GM12878 (cell line): ENCODE data around the gene CELF2. TPM values are rescaled to one million over a fixed set of nuclear protein-coding genes. Genes with fewer than 3 reads are reported as not detected.

Source experiments
- ATAC-seq: fragments of 200-7000 bp; cut with Tn5 transposase; 3 replicates; pipeline ENCODE4 v1.9.1; 2020; ENCODE audit warnings: mild to moderate bottlenecking, moderate library complexity
- BruUV-seq: library from RNA; stranded (reverse); fragments of 400-500 nt; replicated peaks from 2 replicates; lab custom pipeline; 2021; lab: Mats Ljungman, UMichigan
- CTCF ChIA-PET: fragments of 300-600 bp; sonication (Branson Sonifier 250); formaldehyde crosslinking; extraction: SDS; loops from one replicate; lab custom pipeline; 2021; ENCODE audit warnings: inconsistent platforms; lab: Yijun Ruan, JAX
- POLR2A ChIA-PET: fragments of 350-600 bp; formaldehyde crosslinking; extraction: SDS; loops from one replicate; lab custom pipeline; 2021; ENCODE audit warnings: inconsistent platforms; lab: Charles Lee
- RAD21 ChIA-PET: fragments of 300-600 bp; sonication (Branson Sonifier 250); formaldehyde crosslinking; loops from one replicate; lab custom pipeline; 2023; ENCODE audit warnings: antibody characterized with exemption; ENCODE audit not compliant: unreplicated experiment; lab: Charles Lee
- SMC1A ChIA-PET: fragments of 300-600 bp; sonication (Branson Sonifier 250); formaldehyde crosslinking; loops from one replicate; lab custom pipeline; 2023; ENCODE audit not compliant: unreplicated experiment, uncharacterized antibody; lab: Charles Lee
- DNase-seq: peaks from one replicate; pipeline ENCODE4 v3.0.0-alpha.2; 2011; ENCODE audit warnings: low read depth, low spot score
- FAIRE-seq: peaks from 3 replicates; lab custom pipeline; 2011; peaks lifted over from hg19 to GRCh38; lab: Jason Lieb, UNC
- H2AFZ ChIP-seq: 2 replicates; pipeline ENCODE4 v1.6.0; 2011; ENCODE audit warnings: low read depth, low read length, control low read depth; ENCODE audit not compliant: control insufficient read depth
- H3K27ac ChIP-seq: 2 replicates; pipeline ENCODE4 v1.5.1; 2011; ENCODE audit warnings: control low read depth; ENCODE audit not compliant: control insufficient read depth, insufficient read depth
- H3K27me3 ChIP-seq, 2 experiments: replicated peaks in 1 of 2; 2 replicates each; pipeline versions ENCODE4 v1.6.0 to v1.6.1; 2011; ENCODE audit warnings: low read length in 1 of 2; ENCODE audit not compliant: control insufficient read depth in 2 of 2, insufficient read depth in 2 of 2
- H3K36me3 ChIP-seq, 2 experiments: 2 replicates each; pipeline ENCODE4 v1.5.1; 2011; ENCODE audit warnings: low read length in 1 of 2; ENCODE audit not compliant: control insufficient read depth in 2 of 2, insufficient read depth in 2 of 2
- H3K4me1 ChIP-seq: 2 replicates; pipeline ENCODE4 v1.6.1; 2011; ENCODE audit warnings: mild to moderate bottlenecking, low read length, moderate library complexity, mixed read lengths; ENCODE audit not compliant: control insufficient read depth, insufficient read depth
- H3K4me2 ChIP-seq: 2 replicates; pipeline ENCODE4 v1.6.0; 2011; ENCODE audit warnings: control low read depth; ENCODE audit not compliant: control insufficient read depth, insufficient read depth
- H3K4me3 ChIP-seq: fragments of 200-600 bp; sonication (generic); 2 replicates; pipeline ENCODE4 v1.5.1; 2016
- H3K79me2 ChIP-seq: 2 replicates; pipeline ENCODE4 v1.6.0; 2011; ENCODE audit warnings: low read length; ENCODE audit not compliant: control insufficient read depth, insufficient read depth
- H3K9ac ChIP-seq: 2 replicates; pipeline ENCODE4 v1.8.0; 2011; ENCODE audit warnings: low read length, control low read depth, mixed read lengths; ENCODE audit not compliant: control insufficient read depth, insufficient read depth
- H3K9me3 ChIP-seq: replicated peaks from 3 replicates; pipeline ENCODE4 v1.5.1; 2011; ENCODE audit warnings: mild to moderate bottlenecking, low read length; ENCODE audit not compliant: control insufficient read depth, insufficient read depth
- H4K20me1 ChIP-seq: 2 replicates; pipeline ENCODE4 v1.6.0; 2011; ENCODE audit not compliant: control insufficient read depth, insufficient read depth
- ATF2 ChIP-seq: IDR thresholded peaks from 2 replicates; pipeline ENCODE4 v1.6.1; 2012; ENCODE audit warnings: low read length, inconsistent platforms
- EP300 ChIP-seq, 2 experiments: fragments of 150-350 bp in 1 of 2; IDR thresholded peaks; 2 replicates each; pipeline ENCODE4 v1.6.1; 2011 to 2012; ENCODE audit warnings: low read depth in 2 of 2, low read length in 2 of 2, borderline replicate concordance in 1 of 2, improper control_type of control experiment in 1 of 2, inconsistent platforms in 1 of 2; ENCODE audit not compliant: control insufficient read depth in 1 of 2
- HDAC2 ChIP-seq: fragments of 200-600 bp; sonication (generic); IDR thresholded peaks from 2 replicates; pipeline ENCODE4 v1.6.1; 2017
- KAT2A ChIP-seq: conservative IDR thresholded peaks from 2 replicates; pipeline ENCODE4 v1.6.1; 2011; ENCODE audit warnings: low read depth, low read length; ENCODE audit not compliant: control insufficient read depth
- NR2F1 ChIP-seq: fragments of 450-650 bp; conservative IDR thresholded peaks from 2 replicates; pipeline ENCODE4 v1.6.1; 2017; ENCODE audit warnings: mild to moderate bottlenecking
- NRF1 ChIP-seq: conservative IDR thresholded peaks from 2 replicates; pipeline ENCODE4 v1.6.1; 2011; ENCODE audit warnings: mild to moderate bottlenecking, low read depth, low read length, improper control_type of control experiment
- PBX3 ChIP-seq: IDR thresholded peaks from 2 replicates; pipeline ENCODE4 v1.6.1; 2011; ENCODE audit warnings: mild to moderate bottlenecking, low read depth, low read length, moderate library complexity; ENCODE audit not compliant: insufficient replicate concordance
- SMC3 ChIP-seq: IDR thresholded peaks from 2 replicates; pipeline ENCODE4 v1.6.1; 2011; ENCODE audit warnings: low read length, improper control_type of control experiment, borderline replicate concordance
- SRF ChIP-seq, 2 experiments: IDR thresholded peaks; 2 replicates each; pipeline ENCODE4 v1.6.1; 2011; ENCODE audit warnings: low read depth in 2 of 2, low read length in 2 of 2, mild to moderate bottlenecking in 1 of 2, moderate library complexity in 1 of 2
- SUPT20H ChIP-seq: IDR thresholded peaks from 2 replicates; pipeline ENCODE4 v1.6.1; 2011; ENCODE audit warnings: low read depth, mild to moderate bottlenecking, low read length, moderate library complexity, borderline replicate concordance; ENCODE audit not compliant: control insufficient read depth
- WGBS: methylation state at CpG from one replicate; pipeline ENCODE4 v1.1.6; 2016; ENCODE audit warnings: low lambda C conversion rate; ENCODE audit not compliant: insufficient replicate concordance, insufficient coverage; ENCODE audit errors: missing lambda C conversion rate; 5-methylcytosine and 5-hydroxymethylcytosine counted together
- in situ Hi-C: fragments of 300-500 bp; cut with MboI; formaldehyde crosslinking; loops from 9 replicates; pipeline ENCODE4 v1.14.3; 2018; ENCODE audit warnings: mixed read lengths
- intact Hi-C: fragments of 100-400 bp; cut with micrococcal nuclease; formaldehyde crosslinking; loops from one replicate; pipeline ENCODE4 v1.14.2; 2022; ENCODE audit not compliant: unreplicated experiment
- polyA plus RNA-seq, 11 experiments: library from polyadenylated mRNA; depleted of rRNA in 4 of 11; unstranded in 6 of 11; stranded (reverse) in 5 of 11; fragments of >200 nt; fragmentation: Nextera tagmentation in 4 of 11; fragmentation: Illumina TruSeq in 1 of 11; extraction: Ambion mirVana in 4 of 11; extraction: Trizol in 1 of 11; gene quantifications; 1 replicate in 1 of 11; 2 replicates in 10 of 11; pipeline versions ENCODE4 v1.2.1 to v1.2.3, GENCODE V29; 2011 to 2016; ENCODE audit warnings: inconsistent platforms in 2 of 11, missing spikeins in 2 of 11, low read depth in 1 of 11
- total RNA-seq, 4 experiments: library from RNA; depleted of rRNA in 3 of 4; stranded (reverse); fragments of >200 nt in 3 of 4; fragmentation: Illumina TruSeq in 1 of 4; extraction: Trizol in 1 of 4; gene quantifications; 2 replicates each; pipeline versions ENCODE4 v1.2.1 to v1.2.3, GENCODE V29; 2013 to 2021

Gene CELF2
- total and polyA plus RNA-seq, 10 of the 15 experiments (the other 5 are each of a cell fraction or from before 2014, with no cell fraction given): 20.8 to 129 (median 86.3) TPM

- no peak for TF ChIP-seq NR2F1
- TF ChIP-seq HDAC2: no peak
Measured at GRCh38 chr10:11046776-11047160, 29.1 kb downstream of the CELF2 start (continued).

- ChIA-PET RAD21 (no interaction called here), POLR2A (interaction anchor here (0.7 kb wide), 1 partner anchor 9 kb away, joined by 4 read pairs; no protein-coding TSS in a partner anchor), CTCF (interaction anchor here (0.7 kb wide), 1 partner anchor 21 kb away, joined by 3 read pairs; no protein-coding TSS in a partner anchor), SMC1A (interaction anchor here (0.9 kb wide), 1 partner anchor 12 kb away, joined by 4 read pairs; no protein-coding TSS in a partner anchor)
- intact Hi-C loops: no loop called here
- no peaks in the 10 kb centered on the region for H3K4me1 ChIP-seq
- in situ Hi-C loops: loop anchor here (25.0 kb wide), 1 partner anchor 1711 kb away; no protein-coding TSS in a partner anchor
- H2AFZ ChIP-seq: no peak overlapping the region
- DNase-seq (no peak), ATAC-seq (no peak), FAIRE-seq (no peak)
- H3K27me3 ChIP-seq: no peaks in the 10 kb centered on the region
- no peak overlapping the region for H3K27ac ChIP-seq
- no peaks in the 10 kb centered on the region for H3K9me3 ChIP-seq
- H3K36me3 ChIP-seq: no peaks in the 10 kb centered on the region
- TF ChIP-seq SUPT20H (no peak), SMC3 (no peak), SRF (IDR thresholded peaks at IDR 0.05; ENCODE audit: low read depth in 2 of 2, low read length in 2 of 2) (no peak), PBX3 (no peak), EP300 (IDR thresholded peaks at IDR 0.05; ENCODE audit: borderline replicate concordance in 1 of 2, control insufficient read depth in 1 of 2, low read depth in 2 of 2, low read length in 2 of 2) (no peak), ATF2 (no peak), NRF1 (no peak), KAT2A (no peak)
- H3K9ac ChIP-seq: no peak overlapping the region
- H4K20me1 ChIP-seq: no peaks in the 10 kb centered on the region
- no TSS peak for BruUV-seq
- 0% methylated on average over 1 of the region's 1 CpG for WGBS
- no peak overlapping the region for H3K4me3 ChIP-seq
- no peak overlapping the region for H3K4me2 ChIP-seq
- H3K79me2 ChIP-seq: no peaks in the 10 kb centered on the region
Measured at GRCh38 chr10:11048707-11049278, 31.1 kb downstream of the CELF2 start.
